SU-DHL-6 (cell line): ENCODE data around the gene WNT4.

Experiments used
- H2AFZ ChIP-seq: fragments of 200-600 bp; sonication (generic); 2 replicates; pipeline ENCODE4 v1.6.1; 2014; ENCODE audit warnings: low read depth, mild to moderate bottlenecking, moderate library complexity, mixed read lengths, antibody characterized with exemption, low read length; ENCODE audit not compliant: severe bottlenecking
- H3F3A ChIP-seq: fragments of 200-600 bp; shearing (Covaris generic); 2 replicates; pipeline ENCODE4 v1.6.0; 2016; ENCODE audit warnings: antibody characterized with exemption, mild to moderate bottlenecking; ENCODE audit not compliant: insufficient read depth
- H3K27ac ChIP-seq: fragments of 200-600 bp; sonication (generic); 2 replicates; pipeline ENCODE4 v1.5.1; 2016; ENCODE audit warnings: low read depth, mild to moderate bottlenecking, low read length, moderate library complexity, mixed read lengths
- H3K27me3 ChIP-seq: fragments of 200-600 bp; sonication (generic), shearing (Covaris generic); 2 replicates; pipeline ENCODE4 v1.6.0; 2014; ENCODE audit warnings: mild to moderate bottlenecking, low read length
- H3K36me3 ChIP-seq: fragments of 200-600 bp; sonication (generic); 2 replicates; pipeline ENCODE4 v1.6.1; 2014; ENCODE audit warnings: mild to moderate bottlenecking, low read length, mixed read lengths
- H3K4me2 ChIP-seq: fragments of 300-600, 200-600 bp; shearing (Covaris generic), sonication (generic); 2 replicates; pipeline ENCODE4 v1.6.0; 2014; ENCODE audit warnings: low read length, low read depth, mild to moderate bottlenecking; ENCODE audit not compliant: poor library complexity, severe bottlenecking
- H3K4me3 ChIP-seq: fragments of 200-600 bp; sonication (generic); 2 replicates; pipeline ENCODE4 v1.5.1; 2014; ENCODE audit warnings: antibody characterized with exemption, low read length, mild to moderate bottlenecking, mixed read lengths; ENCODE audit not compliant: insufficient read depth, poor library complexity, severe bottlenecking
- H3K79me2 ChIP-seq: fragments of 200-600 bp; sonication (generic); 2 replicates; pipeline ENCODE4 v1.6.1; 2014; ENCODE audit warnings: mild to moderate bottlenecking, low read length, moderate library complexity; ENCODE audit not compliant: insufficient read depth
- H3K9ac ChIP-seq: fragments of 200-600 bp; sonication (generic); 2 replicates; pipeline ENCODE4 v1.7.0; 2014; ENCODE audit warnings: mild to moderate bottlenecking, low read length
- H3K9me2 ChIP-seq: fragments of 200-600 bp; sonication (generic); replicated peaks from 2 replicates; pipeline ENCODE4 v1.6.1; 2014; ENCODE audit warnings: low read length; ENCODE audit not compliant: insufficient read depth
- H3K9me3 ChIP-seq: fragments of 200-600 bp; sonication (generic); 2 replicates; pipeline ENCODE4 v1.6.1; 2014; ENCODE audit warnings: low read length, mixed read lengths; ENCODE audit not compliant: insufficient read depth
- H4K20me1 ChIP-seq: fragments of 200-600 bp; sonication (generic); 2 replicates; pipeline ENCODE4 v1.6.1; 2014; ENCODE audit warnings: low read depth, mild to moderate bottlenecking, antibody characterized with exemption, low read length, moderate library complexity, mixed read lengths
- CTCF ChIP-seq: fragments of 200-600 bp; sonication (generic); IDR thresholded peaks from one replicate; pipeline ENCODE4 v1.5.1; 2017; ENCODE audit warnings: antibody characterized with exemption, mild to moderate bottlenecking, low read length, moderate library complexity; ENCODE audit not compliant: insufficient read depth, poor library complexity, severe bottlenecking
- EZH2phosphoT487 ChIP-seq: fragments of 200-600 bp; sonication (generic), shearing (Covaris generic); conservative IDR thresholded peaks from 2 replicates; pipeline ENCODE4 v1.6.1; 2018; ENCODE audit warnings: mild to moderate bottlenecking, antibody characterized with exemption, low read length, moderate library complexity, mixed read lengths

Gene WNT4

GRCh38 chr1:22163564-22163963 is 20.7 kb upstream of the WNT4 start:
- Histone ChIP-seq H3K4me2 (no peak overlapping the region), H2AFZ (no peak overlapping the region), H3K36me3 (no peaks in the 10 kb centered on the region), H3K27me3 (no peaks in the 10 kb centered on the region), H4K20me1 (no peaks in the 10 kb centered on the region), H3K79me2 (no peaks in the 10 kb centered on the region), H3K9me2 (no peaks in the 10 kb centered on the region), H3K9me3 (no peaks in the 10 kb centered on the region), H3F3A (no peaks in the 10 kb centered on the region), H3K27ac (no peak overlapping the region), H3K4me3 (no peak overlapping the region), H3K9ac (no peak overlapping the region)
- TF ChIP-seq EZH2phosphoT487 (no peak), CTCF (no peak)

GRCh38 chr1:22163137-22163536 is 20.2 kb upstream of the WNT4 start:
- Histone ChIP-seq H3K27ac (no peak overlapping the region), H2AFZ (no peak overlapping the region), H3F3A (no peaks in the 10 kb centered on the region), H3K27me3 (no peaks in the 10 kb centered on the region), H4K20me1 (no peaks in the 10 kb centered on the region), H3K4me2 (no peak overlapping the region), H3K9me2 (no peaks in the 10 kb centered on the region), H3K4me3 (no peak overlapping the region), H3K9ac (no peak overlapping the region), H3K9me3 (no peaks in the 10 kb centered on the region), H3K36me3 (no peaks in the 10 kb centered on the region), H3K79me2 (no peaks in the 10 kb centered on the region)
- no peak for TF ChIP-seq EZH2phosphoT487
- TF ChIP-seq CTCF, result no peak

GRCh38 chr1:22159891-22160290 is 17.0 kb upstream of the WNT4 start:
- Histone ChIP-seq H3K9ac (no peak overlapping the region), H3F3A (no peaks in the 10 kb centered on the region), H3K9me2 (no peaks in the 10 kb centered on the region), H2AFZ (no peak overlapping the region), H3K4me2 (no peak overlapping the region), H3K27ac (no peak overlapping the region), H3K79me2 (no peaks in the 10 kb centered on the region), H3K27me3 (no peaks in the 10 kb centered on the region), H3K36me3 (no peaks in the 10 kb centered on the region), H4K20me1 (no peaks in the 10 kb centered on the region), H3K4me3 (no peak overlapping the region), H3K9me3 (no peaks in the 10 kb centered on the region)
- TF ChIP-seq EZH2phosphoT487 (no peak), CTCF (no peak)

- no peaks in the 10 kb centered on the region for H3K36me3 ChIP-seq
- H3K9me2 ChIP-seq, result no peaks in the 10 kb centered on the region
- no peaks in the 10 kb centered on the region for H3K79me2 ChIP-seq
- H3K4me2 ChIP-seq, result no peak overlapping the region
- no peak overlapping the region for H2AFZ ChIP-seq
- no peak overlapping the region for H3K27ac ChIP-seq
- TF ChIP-seq CTCF (no peak), EZH2phosphoT487 (no peak)
- no peaks in the 10 kb centered on the region for H4K20me1 ChIP-seq
- H3F3A ChIP-seq, result no peaks in the 10 kb centered on the region
- no peaks in the 10 kb centered on the region for H3K9me3 ChIP-seq
- H3K4me3 ChIP-seq, result no peak overlapping the region
- H3K9ac ChIP-seq, result no peak overlapping the region
- H3K27me3 ChIP-seq, result no peaks in the 10 kb centered on the region
Observed at GRCh38 chr1:22158654-22159053, 15.8 kb upstream of the WNT4 start.
